Stromal cell of bone marrow (primary cell): ENCODE data around the gene XRRA1.

Experiments
- DNase-seq: peaks from one replicate; pipeline ENCODE4 v3.0.0-alpha.2; 2012; ENCODE audit warnings: low read depth

The XRRA1 gene

GRCh38 chr11:74950374-74950969 is 1.6 kb upstream of the XRRA1 start:
- DNase-seq: no peak

- no peak for DNase-seq
Observed at GRCh38 chr11:74949753-74950137, 854 bp upstream of the XRRA1 start.

GRCh38 chr11:74948546-74948897 is 369 bp downstream of the XRRA1 start:
- DNase-seq: no peak

- DNase-seq: no peak
Observed at GRCh38 chr11:74942073-74942759, 6.7 kb downstream of the XRRA1 start.

- no peak for DNase-seq
Observed at GRCh38 chr11:74941492-74941891, 7.4 kb downstream of the XRRA1 start.

GRCh38 chr11:74937696-74938475 is 11.0 kb downstream of the XRRA1 start:
- no peak for DNase-seq

- no peak for DNase-seq
Observed at GRCh38 chr11:74936976-74937375, 11.9 kb downstream of the XRRA1 start.

GRCh38 chr11:74936087-74936486 is 12.8 kb downstream of the XRRA1 start:
- no peak for DNase-seq

- DNase-seq: no peak
Observed at GRCh38 chr11:74935285-74935684, 13.6 kb downstream of the XRRA1 start.

- no peak for DNase-seq
Observed at GRCh38 chr11:74933765-74934164, 15.1 kb downstream of the XRRA1 start.

GRCh38 chr11:74932797-74933196 is 16.1 kb downstream of the XRRA1 start:
- no peak for DNase-seq

- DNase-seq: no peak
Observed at GRCh38 chr11:74932169-74932568, 16.7 kb downstream of the XRRA1 start.

- DNase-seq: peak; percentile 89
Observed at GRCh38 chr11:74929431-74930363, 19.2 kb downstream of the XRRA1 start.

- no peak for DNase-seq
Observed at GRCh38 chr11:74927496-74927895, 21.4 kb downstream of the XRRA1 start.

GRCh38 chr11:74926304-74927030 is 22.4 kb downstream of the XRRA1 start:
- DNase-seq: no peak

- no peak for DNase-seq
Observed at GRCh38 chr11:74925281-74925680, 23.6 kb downstream of the XRRA1 start.

- no peak for DNase-seq
Observed at GRCh38 chr11:74923125-74923524, 25.8 kb downstream of the XRRA1 start.

- DNase-seq: no peak
Observed at GRCh38 chr11:74909812-74910211, 39.1 kb downstream of the XRRA1 start.

GRCh38 chr11:74909385-74909784 is 39.5 kb downstream of the XRRA1 start:
- no peak for DNase-seq

GRCh38 chr11:74905326-74905725 is 43.6 kb downstream of the XRRA1 start:
- no peak for DNase-seq

- DNase-seq: no peak
Observed at GRCh38 chr11:74902342-74902741, 46.5 kb downstream of the XRRA1 start.

GRCh38 chr11:74896311-74896710 is 52.6 kb downstream of the XRRA1 start:
- DNase-seq: no peak
